ENCODE results near the gene PLAAT2.
A peak's percentile ranks its signal among the peaks of the same experiment; 100 is the strongest.
"Not testable (repeated sequence)": the region's sequence is repeated elsewhere in the genome, so short reads cannot be mapped to it uniquely, and the experiment has no call there.

Gene PLAAT2

GRCh38 chr11:63543711-63544110 is 19.5 kb downstream of the PLAAT2 start:
- H3K4me1 Mint-ChIP-seq = peaks cover 25% of the 10 kb centered on the region
- H3K9me3 Mint-ChIP-seq = no peaks in the 10 kb centered on the region
- no peaks in the 10 kb centered on the region for H3K36me3 Mint-ChIP-seq (ENCODE audit: low read depth)
- DNase-seq (no peak), ATAC-seq (no peak)
- H3K27me3 Mint-ChIP-seq = no peaks in the 10 kb centered on the region
- no peak overlapping the region for H3K27ac Mint-ChIP-seq
- H3K4me3 Mint-ChIP-seq = no peak overlapping the region

- not testable (repeated sequence) for H3K9me3 Mint-ChIP-seq; ATAC-seq; H3K36me3 Mint-ChIP-seq (ENCODE audit: low read depth); H3K27ac Mint-ChIP-seq; H3K4me3 Mint-ChIP-seq; DNase-seq; H3K27me3 Mint-ChIP-seq
- H3K4me1 Mint-ChIP-seq = peaks cover 37% of the 10 kb centered on the region
Measured at GRCh38 chr11:63542506-63542905, 20.7 kb downstream of the PLAAT2 start.

- no peak for DNase-seq
- Mint-ChIP-seq H3K4me1 (peaks cover 77% of the 10 kb centered on the region), H3K9me3 (no peaks in the 10 kb centered on the region), H3K27ac (peak overlapping the region; percentile 87), H3K4me3 (peak overlapping the region; percentile 82), H3K36me3 (ENCODE audit: low read depth) (no peaks in the 10 kb centered on the region), H3K27me3 (no peaks in the 10 kb centered on the region)
- ATAC-seq = peak; percentile 11
Measured at GRCh38 chr11:63537293-63538101, 25.7 kb downstream of the PLAAT2 start.

GRCh38 chr11:63536669-63537292 is 26.4 kb downstream of the PLAAT2 start, which contains the start of gene PLAAT4:
Gene PLAAT4, plus strand, starts transcription at chr11:63536808. Its CDS starts 61 bp downstream, at chr11:63536869.
- Mint-ChIP-seq H3K27ac (peak within 1 kb of the TSS; percentile 87), H3K27me3 (no peaks in the 10 kb centered on the region), H3K4me3 (peak within 1 kb of the TSS; percentile 82), H3K4me1 (peaks cover 82% of the 10 kb centered on the region), H3K36me3 (ENCODE audit: low read depth) (no peaks in the 10 kb centered on the region), H3K9me3 (no peaks in the 10 kb centered on the region)
- DNase-seq (no peak), ATAC-seq (peak; percentile 42)

- ATAC-seq (peak; percentile 76), DNase-seq (peak; percentile 38)
- Mint-ChIP-seq H3K27ac (peak overlapping the region; percentile 87), H3K27me3 (no peaks in the 10 kb centered on the region), H3K9me3 (no peaks in the 10 kb centered on the region), H3K4me3 (peak overlapping the region; percentile 82), H3K4me1 (peaks cover 88% of the 10 kb centered on the region), H3K36me3 (ENCODE audit: low read depth) (no peaks in the 10 kb centered on the region)
Measured at GRCh38 chr11:63535734-63536133, 27.4 kb downstream of the PLAAT2 start.

- Mint-ChIP-seq H3K9me3 (no peaks in the 10 kb centered on the region), H3K36me3 (ENCODE audit: low read depth) (no peaks in the 10 kb centered on the region), H3K4me3 (peak overlapping the region; percentile 29), H3K27ac (peak overlapping the region; percentile 73), H3K27me3 (no peaks in the 10 kb centered on the region), H3K4me1 (peaks cover 86% of the 10 kb centered on the region)
- ATAC-seq (peak; percentile 8), DNase-seq (no peak)
Measured at GRCh38 chr11:63534895-63535461, 28.2 kb downstream of the PLAAT2 start.

- Mint-ChIP-seq H3K4me3 (no peak overlapping the region), H3K36me3 (ENCODE audit: low read depth) (no peaks in the 10 kb centered on the region), H3K27ac (no peak overlapping the region), H3K9me3 (no peaks in the 10 kb centered on the region), H3K4me1 (peaks cover 90% of the 10 kb centered on the region), H3K27me3 (no peaks in the 10 kb centered on the region)
- DNase-seq = no peak
- ATAC-seq = no peak
Measured at GRCh38 chr11:63534076-63534475, 29.1 kb downstream of the PLAAT2 start.

- H3K4me3 Mint-ChIP-seq = no peak overlapping the region
- no peaks in the 10 kb centered on the region for H3K27me3 Mint-ChIP-seq
- H3K9me3 Mint-ChIP-seq = no peaks in the 10 kb centered on the region
- H3K36me3 Mint-ChIP-seq (ENCODE audit: low read depth) = no peaks in the 10 kb centered on the region
- no peak for ATAC-seq
- DNase-seq = no peak
- no peak overlapping the region for H3K27ac Mint-ChIP-seq
- peaks cover 82% of the 10 kb centered on the region for H3K4me1 Mint-ChIP-seq
Measured at GRCh38 chr11:63532799-63533475, 30.2 kb downstream of the PLAAT2 start.

- H3K9me3 Mint-ChIP-seq = no peaks in the 10 kb centered on the region
- ATAC-seq (no peak), DNase-seq (no peak)
- no peak overlapping the region for H3K4me3 Mint-ChIP-seq
- H3K4me1 Mint-ChIP-seq = peaks cover 75% of the 10 kb centered on the region
- H3K27me3 Mint-ChIP-seq = no peaks in the 10 kb centered on the region
- H3K27ac Mint-ChIP-seq = no peak overlapping the region
- no peaks in the 10 kb centered on the region for H3K36me3 Mint-ChIP-seq (ENCODE audit: low read depth)
Measured at GRCh38 chr11:63532117-63532516, 31.1 kb downstream of the PLAAT2 start.

- ATAC-seq (peak; percentile 79), DNase-seq (peak; percentile 37)
- H3K36me3 Mint-ChIP-seq (ENCODE audit: low read depth); H3K27me3 Mint-ChIP-seq; H3K4me3 Mint-ChIP-seq; H3K9me3 Mint-ChIP-seq: not testable (repeated sequence)
- Mint-ChIP-seq H3K27ac (peak overlapping the region; percentile 62), H3K4me1 (peaks cover 66% of the 10 kb centered on the region)
Measured at GRCh38 chr11:63531074-63531792, 31.9 kb downstream of the PLAAT2 start.

- Mint-ChIP-seq H3K36me3 (ENCODE audit: low read depth) (no peaks in the 10 kb centered on the region), H3K4me3 (no peak overlapping the region), H3K4me1 (peaks cover 54% of the 10 kb centered on the region), H3K27me3 (no peaks in the 10 kb centered on the region), H3K27ac (no peak overlapping the region), H3K9me3 (no peaks in the 10 kb centered on the region)
- DNase-seq = no peak
- ATAC-seq = no peak
Measured at GRCh38 chr11:63530021-63530420, 33.2 kb downstream of the PLAAT2 start.

- H3K4me1 Mint-ChIP-seq = peaks cover 49% of the 10 kb centered on the region
- DNase-seq; H3K9me3 Mint-ChIP-seq; H3K4me3 Mint-ChIP-seq; H3K36me3 Mint-ChIP-seq (ENCODE audit: low read depth); H3K27me3 Mint-ChIP-seq; ATAC-seq; H3K27ac Mint-ChIP-seq: not testable (repeated sequence)
Measured at GRCh38 chr11:63529373-63529772, 33.8 kb downstream of the PLAAT2 start.

- not testable (repeated sequence) for H3K27me3 Mint-ChIP-seq, H3K4me3 Mint-ChIP-seq
Measured at GRCh38 chr11:63528729-63529278, 34.4 kb downstream of the PLAAT2 start.

GRCh38 chr11:63528156-63528555 is 35.0 kb downstream of the PLAAT2 start:
- H3K9me3 Mint-ChIP-seq; H3K27me3 Mint-ChIP-seq; H3K36me3 Mint-ChIP-seq (ENCODE audit: low read depth); DNase-seq; H3K27ac Mint-ChIP-seq; H3K4me3 Mint-ChIP-seq; ATAC-seq: not testable (repeated sequence)
- H3K4me1 Mint-ChIP-seq = peaks cover 36% of the 10 kb centered on the region

More at GRCh38 chr11:63528729-63529278, 34.4 kb downstream of the PLAAT2 start:
- not testable (repeated sequence) for DNase-seq; ATAC-seq; H3K27ac Mint-ChIP-seq; H3K9me3 Mint-ChIP-seq; H3K36me3 Mint-ChIP-seq (ENCODE audit: low read depth)
- peaks cover 43% of the 10 kb centered on the region for H3K4me1 Mint-ChIP-seq

Measured in activated naive CD8-positive, alpha-beta T cell treated with anti-CD3 and anti-CD28 coated beads, Interleukin-2, amount 50 U/mL, for 24 hours (primary cell).